M059J (cell line): ENCODE results near the gene CREG2. TPM values are rescaled to one million over a fixed set of nuclear protein-coding genes. Genes with fewer than 3 reads are reported as not detected.

Source experiments
- DNase-seq: peaks from one replicate; pipeline ENCODE4 v3.0.0-alpha.2; 2012; ENCODE audit warnings: low read depth
- total RNA-seq: library from RNA; depleted of rRNA; stranded (reverse); fragments of >200 nt; shearing (Covaris generic); gene quantifications from 2 replicates; pipeline ENCODE4 v1.2.3, GENCODE V29; 2014

The CREG2 gene
- total RNA-seq, 1 experiment from 2014 or later, result 0.86 TPM

GRCh38 chr2:101409699-101410098, 22.4 kb upstream of the CREG2 start:
- DNase-seq, result no peak

GRCh38 chr2:101408925-101409324, 21.6 kb upstream of the CREG2 start:
- no peak for DNase-seq

- no peak for DNase-seq
Observed at GRCh38 chr2:101405351-101405899, 18.1 kb upstream of the CREG2 start.

GRCh38 chr2:101403745-101404144, 16.4 kb upstream of the CREG2 start:
- DNase-seq, result no peak

GRCh38 chr2:101402630-101403029, 15.3 kb upstream of the CREG2 start:
- DNase-seq, result no peak

- no peak for DNase-seq
Observed at GRCh38 chr2:101401906-101402305, 14.6 kb upstream of the CREG2 start.

GRCh38 chr2:101401326-101401665, 14.0 kb upstream of the CREG2 start:
- DNase-seq, result no peak

- no peak for DNase-seq
Observed at GRCh38 chr2:101400506-101401325, 13.4 kb upstream of the CREG2 start.

- DNase-seq, result peak; percentile 69
Observed at GRCh38 chr2:101400048-101400447, 12.7 kb upstream of the CREG2 start.

- no peak for DNase-seq
Observed at GRCh38 chr2:101399021-101399799, 11.9 kb upstream of the CREG2 start.

- DNase-seq, result no peak
Observed at GRCh38 chr2:101398116-101398821, 11.0 kb upstream of the CREG2 start.

GRCh38 chr2:101396316-101396717, 9.0 kb upstream of the CREG2 start:
- DNase-seq, result peak; percentile 85

- no peak for DNase-seq
Observed at GRCh38 chr2:101395545-101396315, 8.4 kb upstream of the CREG2 start.

GRCh38 chr2:101388232-101388631, 929 bp upstream of the CREG2 start:
- peak; percentile 68 for DNase-seq

- no peak for DNase-seq
Observed at GRCh38 chr2:101386599-101387150, 628 bp downstream of the CREG2 start.

- DNase-seq, result no peak
Observed at GRCh38 chr2:101383016-101383541, 4.2 kb downstream of the CREG2 start.

GRCh38 chr2:101382442-101382841, 4.9 kb downstream of the CREG2 start:
- DNase-seq, result no peak

- DNase-seq, result peak; percentile 88
Observed at GRCh38 chr2:101380376-101380775, 6.9 kb downstream of the CREG2 start.

- DNase-seq, result no peak
Observed at GRCh38 chr2:101379091-101379490, 8.2 kb downstream of the CREG2 start.

GRCh38 chr2:101375653-101376052, 11.7 kb downstream of the CREG2 start:
- DNase-seq, result no peak
